BE2C (cell line): ENCODE measurements around the gene PARD3.

Experiments
- DNase-seq: peaks from one replicate; pipeline ENCODE4 v3.0.0-alpha.2; 2020
- H3K27me3 ChIP-seq: fragments of 250-450 bp; sonication (Bioruptor Pico); 2 replicates; pipeline ENCODE4 v1.5.1; 2020; ENCODE audit warnings: mild to moderate bottlenecking
- H3K36me3 ChIP-seq: fragments of 250-450 bp; sonication (Bioruptor Pico); 2 replicates; pipeline ENCODE4 v1.5.1; 2020; ENCODE audit warnings: mild to moderate bottlenecking
- H3K4me1 ChIP-seq: fragments of 250-450 bp; sonication (Bioruptor Pico); 2 replicates; pipeline ENCODE4 v1.5.1; 2020
- H3K4me3 ChIP-seq: 2 replicates; pipeline ENCODE4 v1.5.1; 2011; ENCODE audit warnings: low read depth, low read length
- H3K9me3 ChIP-seq: fragments of 250-450 bp; sonication (Bioruptor Pico); 2 replicates; pipeline ENCODE4 v1.5.1; 2020
- TF ChIP-seq, protein P1 (sequence below): IDR thresholded peaks from 2 replicates; pipeline ENCODE4 v1.5.1; 2012; ENCODE audit warnings: mild to moderate bottlenecking, low read depth, low read length

Gene PARD3

DNA sequence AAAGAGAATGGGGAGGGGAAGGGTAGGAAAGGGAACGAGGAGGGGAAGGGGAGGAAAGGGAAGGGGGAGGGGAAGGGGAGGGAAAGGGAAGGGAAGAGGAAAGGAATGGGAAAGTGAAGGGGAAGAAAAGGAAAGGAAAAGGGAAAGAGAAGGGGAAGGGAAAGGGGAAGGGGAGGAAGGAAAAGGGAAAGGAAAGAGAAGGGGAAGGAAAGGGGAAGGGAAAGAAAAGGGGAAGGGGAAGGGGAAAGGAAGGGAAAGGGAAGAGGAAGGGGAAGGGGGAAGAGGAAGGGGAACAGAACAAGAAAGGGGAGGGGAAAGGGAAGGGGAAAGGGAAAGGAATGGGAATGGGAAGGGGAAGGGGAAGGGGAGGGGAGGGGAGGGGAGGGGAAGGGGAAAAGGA lies 352.1 kb downstream of the PARD3 start:
- TF ChIP-seq, protein P1, sequence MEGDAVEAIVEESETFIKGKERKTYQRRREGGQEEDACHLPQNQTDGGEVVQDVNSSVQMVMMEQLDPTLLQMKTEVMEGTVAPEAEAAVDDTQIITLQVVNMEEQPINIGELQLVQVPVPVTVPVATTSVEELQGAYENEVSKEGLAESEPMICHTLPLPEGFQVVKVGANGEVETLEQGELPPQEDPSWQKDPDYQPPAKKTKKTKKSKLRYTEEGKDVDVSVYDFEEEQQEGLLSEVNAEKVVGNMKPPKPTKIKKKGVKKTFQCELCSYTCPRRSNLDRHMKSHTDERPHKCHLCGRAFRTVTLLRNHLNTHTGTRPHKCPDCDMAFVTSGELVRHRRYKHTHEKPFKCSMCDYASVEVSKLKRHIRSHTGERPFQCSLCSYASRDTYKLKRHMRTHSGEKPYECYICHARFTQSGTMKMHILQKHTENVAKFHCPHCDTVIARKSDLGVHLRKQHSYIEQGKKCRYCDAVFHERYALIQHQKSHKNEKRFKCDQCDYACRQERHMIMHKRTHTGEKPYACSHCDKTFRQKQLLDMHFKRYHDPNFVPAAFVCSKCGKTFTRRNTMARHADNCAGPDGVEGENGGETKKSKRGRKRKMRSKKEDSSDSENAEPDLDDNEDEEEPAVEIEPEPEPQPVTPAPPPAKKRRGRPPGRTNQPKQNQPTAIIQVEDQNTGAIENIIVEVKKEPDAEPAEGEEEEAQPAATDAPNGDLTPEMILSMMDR: no peak
- no peak overlapping the region for H3K4me3 ChIP-seq
- H3K36me3 ChIP-seq: no peaks in the 10 kb centered on the region
- no peaks in the 10 kb centered on the region for H3K4me1 ChIP-seq
- H3K9me3 ChIP-seq: no peaks in the 10 kb centered on the region
- DNase-seq: no peak
- no peaks in the 10 kb centered on the region for H3K27me3 ChIP-seq

DNA sequence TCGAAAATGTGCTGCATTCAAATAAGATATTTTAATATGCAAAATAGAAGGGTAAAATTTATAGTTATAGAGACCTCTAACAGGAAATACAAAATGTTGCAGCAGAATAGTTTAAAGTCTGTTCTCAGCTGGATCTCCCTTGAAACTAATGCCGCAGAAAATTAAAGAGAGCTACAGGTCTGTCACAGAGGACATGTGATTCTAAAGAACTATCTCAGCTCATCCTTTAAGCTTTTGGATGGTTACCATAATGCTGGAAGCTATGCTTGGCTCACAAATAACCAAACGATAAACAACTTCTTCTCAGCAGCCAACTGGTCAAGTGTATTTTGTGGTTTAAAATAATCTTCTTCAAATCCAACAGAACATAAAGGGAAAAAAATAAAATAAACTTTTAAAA lies 353.0 kb downstream of the PARD3 start:
- no peaks in the 10 kb centered on the region for H3K4me1 ChIP-seq
- H3K27me3 ChIP-seq: no peaks in the 10 kb centered on the region
- no peaks in the 10 kb centered on the region for H3K36me3 ChIP-seq
- H3K4me3 ChIP-seq: no peak overlapping the region
- TF ChIP-seq, protein P1: no peak
- DNase-seq: no peak
- H3K9me3 ChIP-seq: no peaks in the 10 kb centered on the region

DNA sequence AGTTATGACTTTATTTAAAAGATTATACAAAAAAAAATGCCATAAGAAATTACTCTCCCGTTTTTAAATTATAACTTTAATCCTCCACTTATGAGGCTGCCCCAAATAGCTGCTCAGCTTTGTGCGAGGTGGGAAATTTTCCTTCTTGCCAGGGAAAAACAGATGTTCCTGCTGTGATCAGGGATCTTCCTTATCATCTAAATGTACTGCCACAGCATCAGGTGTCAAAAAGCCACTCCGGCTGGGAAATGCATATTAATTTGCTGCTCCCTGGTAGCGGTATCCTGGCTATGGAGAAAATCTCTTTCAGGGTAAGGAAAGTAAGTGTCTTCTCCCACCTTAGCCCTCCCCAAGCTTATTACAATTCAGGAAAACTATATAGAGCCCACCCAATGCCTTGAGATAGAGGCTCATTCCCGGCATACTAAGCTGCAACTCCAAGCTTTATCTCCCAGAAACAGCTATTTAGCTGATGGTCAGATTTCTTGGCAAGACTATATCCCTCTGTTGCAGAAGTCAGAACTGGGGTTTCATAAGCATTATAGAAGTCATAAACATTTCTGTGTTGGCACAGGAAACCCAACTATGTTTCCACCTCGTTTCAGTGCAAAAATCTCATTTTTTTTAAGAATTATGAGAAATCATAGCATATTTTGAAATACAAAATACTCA lies 360.4 kb downstream of the PARD3 start:
- Histone ChIP-seq H3K9me3 (no peaks in the 10 kb centered on the region), H3K4me3 (no peak overlapping the region), H3K4me1 (peaks cover 2% of the 10 kb centered on the region; the same call in 1 of the 2 replicates), H3K27me3 (no peaks in the 10 kb centered on the region), H3K36me3 (no peaks in the 10 kb centered on the region)
- TF ChIP-seq, protein P1: no peak
- no peak for DNase-seq

DNA sequence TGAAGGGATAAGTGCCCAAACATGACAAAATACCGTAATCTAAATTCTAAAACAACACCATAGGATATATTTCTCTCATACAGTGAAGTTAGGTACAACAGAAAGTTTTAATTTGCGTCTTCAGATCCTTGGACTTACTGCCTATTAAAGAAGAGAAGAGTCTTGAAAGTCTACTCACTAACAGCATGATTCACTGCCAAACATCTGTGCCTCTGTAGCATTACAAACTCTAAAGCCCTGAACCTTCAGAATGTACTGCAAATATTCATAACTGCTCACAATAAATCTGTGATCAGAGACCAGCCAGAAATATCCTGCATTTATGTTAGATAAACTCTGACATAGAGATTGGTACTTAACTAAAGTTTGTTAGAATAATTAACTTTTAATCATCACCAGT lies 365.3 kb downstream of the PARD3 start:
- Histone ChIP-seq H3K4me1 (peaks cover 2% of the 10 kb centered on the region; the same call in 1 of the 2 replicates), H3K27me3 (no peaks in the 10 kb centered on the region), H3K36me3 (no peaks in the 10 kb centered on the region), H3K9me3 (no peaks in the 10 kb centered on the region), H3K4me3 (no peak overlapping the region)
- DNase-seq: no peak
- TF ChIP-seq, protein P1: no peak

DNA sequence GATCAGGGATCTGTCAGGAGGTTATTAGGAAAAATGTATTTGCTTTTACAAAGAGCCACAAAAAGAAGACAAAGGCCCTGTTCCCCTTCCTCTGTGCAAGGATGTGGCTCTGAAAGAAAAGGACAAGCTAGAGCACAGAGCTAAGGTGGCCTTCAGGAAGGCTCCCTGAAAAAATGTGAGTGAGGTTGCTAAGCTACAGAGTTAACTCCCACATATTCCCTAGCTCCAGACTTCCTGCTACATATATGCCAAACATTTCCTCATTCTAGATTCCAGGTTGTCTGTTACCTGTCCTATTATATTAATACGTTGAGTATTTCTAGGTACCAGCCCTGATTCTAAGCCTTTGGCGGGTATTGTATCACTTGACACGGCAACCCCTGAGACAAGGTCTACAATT lies 369.0 kb downstream of the PARD3 start:
- DNase-seq: no peak
- H3K4me1 ChIP-seq: no peaks in the 10 kb centered on the region
- no peaks in the 10 kb centered on the region for H3K36me3 ChIP-seq
- TF ChIP-seq, protein P1: no peak
- H3K9me3 ChIP-seq: no peaks in the 10 kb centered on the region
- H3K4me3 ChIP-seq: no peak overlapping the region
- H3K27me3 ChIP-seq: no peaks in the 10 kb centered on the region
